Measurements from ENCODE around the gene NPAS3. TPM values are rescaled to one million over a fixed set of nuclear protein-coding genes. Genes with fewer than 3 reads are reported as not detected.

The NPAS3 gene
- total RNA-seq, 2 donors from 2014 or later, result 2.4 TPM

- intact Hi-C loops (cut with DNase I), result loop anchor here in 1 of 2 donors (10.0 kb wide), 1 partner anchor 317 kb away; no protein-coding TSS in a partner anchor
- DNase-seq, result no peak
- ATAC-seq, result no peak
These were observed 539.1 kb downstream of the NPAS3 start for GRCh38 chr14:33477797-33478196.

- DNase-seq (no peak), ATAC-seq (no peak)
- intact Hi-C loops (cut with DNase I), result no loop called here
These were observed 541.6 kb downstream of the NPAS3 start for GRCh38 chr14:33480071-33480886.

- ATAC-seq (no peak), DNase-seq (no peak)
- intact Hi-C loops (cut with DNase I), result no loop called here
These were observed 542.2 kb downstream of the NPAS3 start for GRCh38 chr14:33480887-33481184.

GRCh38 chr14:33483110-33483509 is 544.4 kb downstream of the NPAS3 start:
- ATAC-seq (no peak), DNase-seq (no peak)
- intact Hi-C loops (cut with DNase I), result no loop called here

GRCh38 chr14:33483541-33483940 is 544.9 kb downstream of the NPAS3 start:
- intact Hi-C loops (cut with DNase I), result no loop called here
- no peak for ATAC-seq
- no peak for DNase-seq

- ATAC-seq, result peak; percentile 72 to 92
- intact Hi-C loops (cut with DNase I), result no loop called here
- no peak for DNase-seq
These were observed 545.6 kb downstream of the NPAS3 start for GRCh38 chr14:33484264-33484663.

- DNase-seq (no peak), ATAC-seq (no peak)
- intact Hi-C loops (cut with DNase I), result no loop called here
These were observed 547.7 kb downstream of the NPAS3 start for GRCh38 chr14:33486332-33486890.

GRCh38 chr14:33488582-33488981 is 549.9 kb downstream of the NPAS3 start:
- DNase-seq (no peak), ATAC-seq (no peak)
- intact Hi-C loops (cut with DNase I), result no loop called here

- ATAC-seq, result no peak
- no peak for DNase-seq
- intact Hi-C loops (cut with DNase I), result no loop called here
These were observed 551.9 kb downstream of the NPAS3 start for GRCh38 chr14:33490555-33490954.

- ATAC-seq (no peak), DNase-seq (no peak)
- intact Hi-C loops (cut with DNase I), result no loop called here
These were observed 552.4 kb downstream of the NPAS3 start for GRCh38 chr14:33491112-33491511.

- no peak for DNase-seq
- no peak for ATAC-seq
- intact Hi-C loops (cut with DNase I), result no loop called here
These were observed 553.8 kb downstream of the NPAS3 start for GRCh38 chr14:33492491-33492890.

- ATAC-seq, result no peak
- DNase-seq, result no peak
- intact Hi-C loops (cut with DNase I), result no loop called here
These were observed 554.6 kb downstream of the NPAS3 start for GRCh38 chr14:33493266-33493665.

GRCh38 chr14:33493990-33494389 is 555.3 kb downstream of the NPAS3 start:
- intact Hi-C loops (cut with DNase I), result no loop called here
- no peak for ATAC-seq
- DNase-seq, result no peak

- ATAC-seq (no peak), DNase-seq (no peak)
- intact Hi-C loops (cut with DNase I), result no loop called here
These were observed 561.0 kb downstream of the NPAS3 start for GRCh38 chr14:33499687-33500086.

- intact Hi-C loops (cut with DNase I), result no loop called here
- no peak for DNase-seq
- ATAC-seq, result no peak
These were observed 565.8 kb downstream of the NPAS3 start for GRCh38 chr14:33504246-33505099.

GRCh38 chr14:33505266-33505962 is 566.7 kb downstream of the NPAS3 start:
- ATAC-seq (no peak), DNase-seq (no peak)
- intact Hi-C loops (cut with DNase I), result no loop called here

- ATAC-seq (no peak), DNase-seq (no peak)
- intact Hi-C loops (cut with DNase I), result no loop called here
These were observed 567.3 kb downstream of the NPAS3 start for GRCh38 chr14:33505963-33506329.

GRCh38 chr14:33508126-33509062 is 569.7 kb downstream of the NPAS3 start:
- DNase-seq (no peak), ATAC-seq (no peak)
- intact Hi-C loops (cut with DNase I), result no loop called here

- intact Hi-C loops (cut with DNase I), result no loop called here
- peak in 1 of 2 donors; percentile 30 for ATAC-seq
- no peak for DNase-seq
These were observed 570.8 kb downstream of the NPAS3 start for GRCh38 chr14:33509454-33509853.

Measured in left cardiac atrium (tissue), 4 donors.